Measurements from ENCODE around the gene SCAMP2.

GRCh38 chr15:74843891-74844299, 29.3 kb downstream of the SCAMP2 start:
- TF ChIP-seq, protein P1, sequence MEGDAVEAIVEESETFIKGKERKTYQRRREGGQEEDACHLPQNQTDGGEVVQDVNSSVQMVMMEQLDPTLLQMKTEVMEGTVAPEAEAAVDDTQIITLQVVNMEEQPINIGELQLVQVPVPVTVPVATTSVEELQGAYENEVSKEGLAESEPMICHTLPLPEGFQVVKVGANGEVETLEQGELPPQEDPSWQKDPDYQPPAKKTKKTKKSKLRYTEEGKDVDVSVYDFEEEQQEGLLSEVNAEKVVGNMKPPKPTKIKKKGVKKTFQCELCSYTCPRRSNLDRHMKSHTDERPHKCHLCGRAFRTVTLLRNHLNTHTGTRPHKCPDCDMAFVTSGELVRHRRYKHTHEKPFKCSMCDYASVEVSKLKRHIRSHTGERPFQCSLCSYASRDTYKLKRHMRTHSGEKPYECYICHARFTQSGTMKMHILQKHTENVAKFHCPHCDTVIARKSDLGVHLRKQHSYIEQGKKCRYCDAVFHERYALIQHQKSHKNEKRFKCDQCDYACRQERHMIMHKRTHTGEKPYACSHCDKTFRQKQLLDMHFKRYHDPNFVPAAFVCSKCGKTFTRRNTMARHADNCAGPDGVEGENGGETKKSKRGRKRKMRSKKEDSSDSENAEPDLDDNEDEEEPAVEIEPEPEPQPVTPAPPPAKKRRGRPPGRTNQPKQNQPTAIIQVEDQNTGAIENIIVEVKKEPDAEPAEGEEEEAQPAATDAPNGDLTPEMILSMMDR (IDR thresholded peaks at IDR 0.05; ENCODE audit: poor library complexity, severe bottlenecking) = no peak
- TF ChIP-seq TAF1 (IDR thresholded peaks at IDR 0.05; ENCODE audit: low read depth) (no peak), POLR2AphosphoS5 (IDR thresholded peaks at IDR 0.05) (no peak), EP300 (conservative IDR thresholded peaks at IDR 0.05; ENCODE audit: poor library complexity, severe bottlenecking) (no peak)
